Neural progenitor cell (in vitro differentiated cells): ENCODE results near the gene CDS1. TPM values are rescaled to one million over a fixed set of nuclear protein-coding genes. Genes with fewer than 3 reads are reported as not detected.

ENCODE experiments used
- DNase-seq: peaks from one replicate; pipeline ENCODE4 v3.0.0-alpha.2; 2016; ENCODE audit warnings: low spot score
- H2AFZ ChIP-seq: fragments of 200-600 bp; sonication (generic); replicated peaks from 2 replicates; pipeline ENCODE4 v1.6.1; 2016; ENCODE audit warnings: antibody characterized with exemption
- H3F3A ChIP-seq: fragments of 200-600 bp; sonication (generic); 2 replicates; pipeline ENCODE4 v1.6.1; 2016; ENCODE audit warnings: antibody characterized with exemption, low read depth
- H3K27ac ChIP-seq: fragments of 200-600 bp; sonication (generic); 2 replicates; pipeline ENCODE4 v1.5.1; 2016; ENCODE audit warnings: mild to moderate bottlenecking
- H3K27me3 ChIP-seq: fragments of 200-600 bp; sonication (generic); 2 replicates; pipeline ENCODE4 v1.6.1; 2016; ENCODE audit warnings: mild to moderate bottlenecking, moderate library complexity
- H3K36me3 ChIP-seq: fragments of 200-600 bp; sonication (generic); 2 replicates; pipeline ENCODE4 v1.5.1; 2016
- H3K4me1 ChIP-seq: fragments of 200-600 bp; sonication (generic); 2 replicates; pipeline ENCODE4 v1.6.1; 2016; ENCODE audit warnings: mixed run types
- H3K4me2 ChIP-seq: fragments of 200-600 bp; sonication (generic); 2 replicates; pipeline ENCODE4 v1.6.1; 2016
- H3K4me3 ChIP-seq: fragments of 200-600 bp; sonication (generic); 2 replicates; pipeline ENCODE4 v1.5.1; 2016
- H3K79me2 ChIP-seq: fragments of 200-600 bp; sonication (generic); 2 replicates; pipeline ENCODE4 v1.6.1; 2016; ENCODE audit warnings: low read depth
- H3K9ac ChIP-seq: fragments of 200-600 bp; sonication (generic); 2 replicates; pipeline ENCODE4 v1.6.1; 2016
- H3K9me3 ChIP-seq: fragments of 200-600 bp; sonication (generic); 2 replicates; pipeline ENCODE4 v1.5.1; 2016; ENCODE audit warnings: low read depth
- H4K20me1 ChIP-seq: fragments of 200-600 bp; sonication (generic); 2 replicates; pipeline ENCODE4 v1.6.1; 2016; ENCODE audit warnings: low read depth
- H3K27ac Mint-ChIP-seq: 3 replicates; pipeline ENCODE4 v1.8.0; 2021; ENCODE audit warnings: mixed read lengths
- H3K27me3 Mint-ChIP-seq: 2 replicates; pipeline ENCODE4 v1.8.0; 2022; ENCODE audit warnings: low read depth, mild to moderate bottlenecking, inconsistent platforms, moderate library complexity, mixed read lengths; ENCODE audit not compliant: insufficient read depth
- H3K36me3 Mint-ChIP-seq: 3 replicates; pipeline ENCODE4 v1.8.0; 2021; ENCODE audit warnings: mixed read lengths
- H3K4me1 Mint-ChIP-seq: 3 replicates; pipeline ENCODE4 v1.8.0; 2021; ENCODE audit warnings: mixed read lengths
- H3K4me3 Mint-ChIP-seq: 3 replicates; pipeline ENCODE4 v1.8.0; 2021; ENCODE audit warnings: mild to moderate bottlenecking, moderate library complexity, mixed read lengths
- H3K9me3 Mint-ChIP-seq: 3 replicates; pipeline ENCODE4 v1.8.0; 2020; ENCODE audit warnings: mixed read lengths
- EZH2 ChIP-seq: fragments of 200-600 bp; sonication (generic); IDR thresholded peaks from 2 replicates; pipeline ENCODE4 v1.6.1; 2017; ENCODE audit warnings: antibody characterized with exemption, mild to moderate bottlenecking, moderate library complexity
- EZH2phosphoT487 ChIP-seq: fragments of 200-600 bp; sonication (generic); IDR thresholded peaks from 2 replicates; pipeline ENCODE4 v1.6.1; 2017; ENCODE audit warnings: antibody characterized with exemption
- total RNA-seq: library from RNA; depleted of rRNA; stranded (reverse); fragments of >200 nt; gene quantifications from 2 replicates; pipeline ENCODE4 v1.2.3, GENCODE V29; 2015; ENCODE audit warnings: low replicate concordance
- TF ChIP-seq, protein P1 (sequence below): fragments of 200-600 bp; sonication (generic); IDR thresholded peaks from 2 replicates; pipeline ENCODE4 v1.5.1; 2017; ENCODE audit warnings: antibody characterized with exemption, mild to moderate bottlenecking

Gene CDS1
- total RNA-seq, 1 donor from 2014 or later = 2.8 TPM

DNA sequence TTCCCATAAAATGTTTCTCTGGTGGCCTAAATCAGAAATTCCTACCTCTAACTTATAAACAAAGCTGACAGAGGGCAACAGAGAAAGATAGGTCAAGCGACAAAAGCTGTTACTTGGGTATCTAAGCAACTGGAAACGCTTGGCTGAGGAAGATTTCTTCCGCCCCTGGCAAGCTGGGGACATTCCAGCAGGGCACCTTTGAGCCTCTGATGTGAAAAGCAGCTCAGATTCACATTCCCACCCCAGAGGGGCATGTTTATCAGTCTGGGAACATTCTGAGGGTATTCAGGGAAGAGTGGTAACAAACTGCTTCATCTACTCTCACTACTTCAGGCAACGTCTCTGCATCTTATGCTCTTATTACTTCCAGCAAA, 3.5 kb upstream of the CDS1 start:
- peak overlapping the region; percentile 32 for H3K4me2 ChIP-seq
- Mint-ChIP-seq H3K36me3 (no peaks in the 10 kb centered on the region), H3K9me3 (no peaks in the 10 kb centered on the region), H3K4me1 (peaks cover 40% of the 10 kb centered on the region), H3K4me3 (peak overlapping the region; percentile 28), H3K27me3 (peaks cover 15% of the 10 kb centered on the region), H3K27ac (peak overlapping the region; percentile 98)
- TF ChIP-seq, protein P1, sequence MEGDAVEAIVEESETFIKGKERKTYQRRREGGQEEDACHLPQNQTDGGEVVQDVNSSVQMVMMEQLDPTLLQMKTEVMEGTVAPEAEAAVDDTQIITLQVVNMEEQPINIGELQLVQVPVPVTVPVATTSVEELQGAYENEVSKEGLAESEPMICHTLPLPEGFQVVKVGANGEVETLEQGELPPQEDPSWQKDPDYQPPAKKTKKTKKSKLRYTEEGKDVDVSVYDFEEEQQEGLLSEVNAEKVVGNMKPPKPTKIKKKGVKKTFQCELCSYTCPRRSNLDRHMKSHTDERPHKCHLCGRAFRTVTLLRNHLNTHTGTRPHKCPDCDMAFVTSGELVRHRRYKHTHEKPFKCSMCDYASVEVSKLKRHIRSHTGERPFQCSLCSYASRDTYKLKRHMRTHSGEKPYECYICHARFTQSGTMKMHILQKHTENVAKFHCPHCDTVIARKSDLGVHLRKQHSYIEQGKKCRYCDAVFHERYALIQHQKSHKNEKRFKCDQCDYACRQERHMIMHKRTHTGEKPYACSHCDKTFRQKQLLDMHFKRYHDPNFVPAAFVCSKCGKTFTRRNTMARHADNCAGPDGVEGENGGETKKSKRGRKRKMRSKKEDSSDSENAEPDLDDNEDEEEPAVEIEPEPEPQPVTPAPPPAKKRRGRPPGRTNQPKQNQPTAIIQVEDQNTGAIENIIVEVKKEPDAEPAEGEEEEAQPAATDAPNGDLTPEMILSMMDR = no peak
- TF ChIP-seq EZH2phosphoT487 (no peak), EZH2 (no peak)
- no peak overlapping the region for H3K4me3 ChIP-seq
- H3K4me1 ChIP-seq = peaks cover 23% of the 10 kb centered on the region
- no peak overlapping the region for H3K27ac ChIP-seq
- peaks cover 37% of the 10 kb centered on the region for H3K27me3 ChIP-seq
- no peak overlapping the region for H3K9ac ChIP-seq
- DNase-seq = peak; percentile 66
- no peaks in the 10 kb centered on the region for H3K36me3 ChIP-seq
- H4K20me1 ChIP-seq = peaks cover 13% of the 10 kb centered on the region
- no peak overlapping the region for H2AFZ ChIP-seq
- no peaks in the 10 kb centered on the region for H3K79me2 ChIP-seq
- H3K9me3 ChIP-seq = no peaks in the 10 kb centered on the region
- peaks cover 25% of the 10 kb centered on the region for H3F3A ChIP-seq

DNA sequence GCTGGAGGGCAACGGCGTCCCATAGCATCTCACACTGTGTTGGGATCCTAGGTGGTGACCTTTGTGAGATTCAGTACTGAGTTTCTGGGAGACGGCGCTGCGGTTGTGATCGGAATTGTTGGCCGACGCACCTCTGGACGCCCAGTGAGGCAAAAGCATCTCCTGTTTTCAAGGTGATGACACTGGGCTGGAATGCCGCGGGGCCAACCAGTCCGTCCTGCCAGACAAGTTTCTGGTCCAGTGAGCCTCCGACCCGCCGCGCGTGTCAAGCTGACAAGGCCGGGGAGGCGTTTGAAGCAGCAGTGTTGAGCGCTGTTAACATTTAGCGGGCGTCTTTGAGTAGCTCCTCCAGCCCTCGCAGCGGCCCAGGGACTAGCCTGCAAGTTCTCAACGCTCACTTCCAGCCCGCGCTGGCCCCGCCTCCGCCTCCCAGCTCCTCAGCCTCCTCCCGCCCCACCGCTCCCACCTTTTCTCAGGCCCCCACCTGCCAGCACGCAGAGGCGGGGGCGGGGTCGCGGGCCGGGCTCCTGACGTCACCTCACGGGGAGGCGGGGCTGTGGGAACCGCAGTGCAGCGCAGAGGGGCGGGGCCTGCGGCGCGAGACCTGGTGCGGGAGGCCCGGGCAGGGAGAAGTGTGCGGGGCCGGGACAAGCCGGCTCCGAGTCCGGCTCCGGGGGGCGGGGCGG, 482 bp upstream of the CDS1 start:
- peak overlapping the region; percentile 91 for H2AFZ ChIP-seq
- peak overlapping the region; percentile 89 for H3K4me2 ChIP-seq
- no peak overlapping the region for H3K27ac ChIP-seq
- peak overlapping the region; percentile 73 for H3K4me3 ChIP-seq
- no peak overlapping the region for H3K9ac ChIP-seq
- no peaks in the 10 kb centered on the region for H3K9me3 ChIP-seq
- peak overlapping the region; percentile 79 for H3K4me3 Mint-ChIP-seq
- H3K36me3 Mint-ChIP-seq = peaks cover 7% of the 10 kb centered on the region
- TF ChIP-seq EZH2 (peak; percentile 43), EZH2phosphoT487 (no peak)
- TF ChIP-seq, protein P1 = no peak
- H3K9me3 Mint-ChIP-seq = peaks cover 9% of the 10 kb centered on the region
- H4K20me1 ChIP-seq = peaks cover 22% of the 10 kb centered on the region
- H3F3A ChIP-seq = peaks cover 25% of the 10 kb centered on the region
- H3K27me3 ChIP-seq = peaks cover 52% of the 10 kb centered on the region
- no peaks in the 10 kb centered on the region for H3K36me3 ChIP-seq
- no peak overlapping the region for H3K27ac Mint-ChIP-seq
- no peaks in the 10 kb centered on the region for H3K79me2 ChIP-seq
- DNase-seq = peak; percentile 98
- H3K4me1 ChIP-seq = peaks cover 23% of the 10 kb centered on the region
- H3K4me1 Mint-ChIP-seq = peaks cover 42% of the 10 kb centered on the region
- H3K27me3 Mint-ChIP-seq = peaks cover 21% of the 10 kb centered on the region

DNA sequence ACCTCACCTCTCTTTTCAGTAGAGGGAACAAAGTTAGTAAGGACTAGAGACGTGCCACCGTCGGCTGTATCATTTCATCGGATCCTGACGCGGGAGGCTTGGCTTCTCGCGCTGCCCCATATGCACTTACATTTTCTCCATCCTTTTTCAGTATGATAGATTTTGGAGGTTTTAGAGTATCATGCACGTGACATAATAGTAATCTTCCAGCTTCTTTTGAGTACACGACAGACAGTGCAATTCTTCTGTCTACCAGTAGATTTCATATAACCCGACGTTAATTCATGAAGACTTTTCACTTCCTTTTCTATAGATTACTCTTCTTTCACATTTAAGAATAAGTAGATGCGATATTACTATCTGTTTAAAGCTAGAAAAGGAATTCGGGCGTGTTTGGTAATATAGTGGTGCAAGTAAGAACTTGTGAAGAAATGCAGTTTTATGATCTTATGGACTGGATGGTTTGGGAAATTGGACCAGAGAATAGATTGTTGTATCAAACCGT, 1.0 kb downstream of the CDS1 start:
- H3K4me1 Mint-ChIP-seq = peaks cover 35% of the 10 kb centered on the region
- Histone ChIP-seq H3K9ac (no peak overlapping the region), H3K4me3 (peak overlapping the region; percentile 73), H3K9me3 (no peaks in the 10 kb centered on the region), H3K79me2 (no peaks in the 10 kb centered on the region), H3K4me2 (peak overlapping the region; percentile 89), H4K20me1 (peaks cover 22% of the 10 kb centered on the region), H3K27me3 (peaks cover 52% of the 10 kb centered on the region), H3K36me3 (no peaks in the 10 kb centered on the region), H3F3A (peaks cover 22% of the 10 kb centered on the region), H3K27ac (no peak overlapping the region), H2AFZ (peak overlapping the region; percentile 91), H3K4me1 (peaks cover 21% of the 10 kb centered on the region)
- peaks cover 18% of the 10 kb centered on the region for H3K9me3 Mint-ChIP-seq
- peak overlapping the region; percentile 94 for H3K4me3 Mint-ChIP-seq
- H3K27me3 Mint-ChIP-seq = peaks cover 23% of the 10 kb centered on the region
- DNase-seq = no peak
- no peak overlapping the region for H3K27ac Mint-ChIP-seq
- H3K36me3 Mint-ChIP-seq = peaks cover 10% of the 10 kb centered on the region
- no peak for TF ChIP-seq EZH2phosphoT487
- TF ChIP-seq, protein P1 = peak; percentile 16
- peak; percentile 85 for TF ChIP-seq EZH2
